ENCODE data around the gene HDAC2.

HDAC2 gene

DNA sequence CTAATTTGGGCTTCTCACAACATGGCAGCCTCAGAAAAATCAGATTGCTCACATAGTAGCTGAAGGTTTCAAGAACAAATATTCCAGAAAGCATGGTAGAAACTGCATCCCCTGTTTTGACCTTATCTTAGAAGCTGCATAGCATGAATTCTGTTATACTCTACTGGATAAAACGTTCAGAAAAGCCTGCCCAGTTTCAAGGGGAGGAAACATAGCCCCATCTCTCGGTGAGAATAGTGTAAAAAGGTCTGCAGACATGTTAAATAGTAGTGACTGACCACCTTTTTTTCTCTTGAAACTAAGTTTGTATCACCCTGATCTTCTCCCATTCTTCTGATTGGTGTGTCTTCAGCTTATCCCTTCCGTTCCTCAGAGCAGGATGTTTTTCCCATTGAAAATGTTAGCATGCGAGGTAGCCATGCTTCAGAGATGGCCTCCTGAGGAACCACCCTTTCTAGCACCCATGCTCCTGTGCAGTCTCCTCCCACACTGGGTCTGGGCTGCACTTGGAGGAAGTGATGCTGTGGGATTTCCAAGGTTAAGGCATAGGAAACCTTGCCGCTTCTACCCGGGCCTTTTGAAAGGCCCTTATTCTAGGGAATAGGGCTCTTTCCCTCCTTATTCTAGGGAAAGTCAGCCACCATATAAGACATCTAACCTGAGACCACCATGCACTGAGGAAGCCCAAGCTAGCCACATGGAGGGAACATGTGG, 63.7 kb downstream of the HDAC2 start:
- no peak for DNase-seq

DNA sequence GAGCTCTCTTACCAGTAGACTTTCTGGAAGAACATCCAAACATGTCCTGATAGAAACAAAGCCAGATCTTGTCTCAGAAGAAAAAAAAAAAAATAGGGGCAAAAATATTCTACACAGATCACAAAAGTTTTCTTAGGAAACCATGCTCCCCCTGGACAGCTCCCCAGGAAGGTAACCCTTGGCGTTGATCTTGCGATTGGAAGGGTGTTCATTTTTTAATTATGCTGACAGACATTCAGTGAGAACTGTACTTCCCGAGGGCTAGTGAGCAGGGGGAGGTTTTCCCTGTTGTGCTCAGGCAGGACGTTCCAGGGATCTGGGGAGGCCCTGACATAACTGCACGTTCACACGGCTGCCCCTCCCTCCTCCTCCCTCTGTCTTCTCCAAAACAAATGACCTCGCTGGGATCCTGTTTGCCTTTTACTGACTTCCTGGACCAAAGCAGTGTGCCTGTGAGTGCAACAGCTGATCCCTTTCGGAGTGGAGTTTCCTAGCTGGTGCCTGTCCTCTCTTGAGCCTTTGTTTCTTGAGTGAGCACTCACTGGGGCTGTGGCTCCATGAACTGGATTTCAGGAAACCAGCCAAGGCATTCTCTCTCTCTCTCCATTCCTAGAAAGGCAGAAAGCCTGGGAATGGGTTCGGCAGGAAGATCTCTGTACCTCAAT, 67.2 kb downstream of the HDAC2 start:
- no peak for DNase-seq

DNA sequence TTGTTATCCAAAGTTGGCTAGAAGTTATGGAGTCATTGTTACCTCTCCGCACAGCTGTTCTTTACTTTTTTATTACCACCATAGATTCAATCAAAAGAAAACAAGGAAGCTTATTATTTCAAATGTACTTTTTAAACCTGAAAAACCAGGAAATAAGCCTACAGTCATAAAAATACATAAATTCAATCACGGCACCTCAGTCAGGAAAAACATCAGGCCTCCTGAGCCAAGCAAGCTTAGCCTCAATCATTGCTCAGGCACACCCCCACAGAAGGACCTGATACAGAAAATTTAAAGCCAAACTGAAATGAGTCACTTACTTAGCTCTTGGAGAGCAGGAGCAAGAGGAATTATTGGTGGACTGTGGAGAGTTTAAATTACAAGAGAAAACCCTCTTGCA, 69.5 kb downstream of the HDAC2 start:
- DNase-seq = no peak

- DNase-seq = no peak
Measured at GRCh38 chr6:113894712-113895674, 76.0 kb downstream of the HDAC2 start.

- no peak for DNase-seq
Measured at GRCh38 chr6:113893866-113894265, 77.1 kb downstream of the HDAC2 start.

DNA sequence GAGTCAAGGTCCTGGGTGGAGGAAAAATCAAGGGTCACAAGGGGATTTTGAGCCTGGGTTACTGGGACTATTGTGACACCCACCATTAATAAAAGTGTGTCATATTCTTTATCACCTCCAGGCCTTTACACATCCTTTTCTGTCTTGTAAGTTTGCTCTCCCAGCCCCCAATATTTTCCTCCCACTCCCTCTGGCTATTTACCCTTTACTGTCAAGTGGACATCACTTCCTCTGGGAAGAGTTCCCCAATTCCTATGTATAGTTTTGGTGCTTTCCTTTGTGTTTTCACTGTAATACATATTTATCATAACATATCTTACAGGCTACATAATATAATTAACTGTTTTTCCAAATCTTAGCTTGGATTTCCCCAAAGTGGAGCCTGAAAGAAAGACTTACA, 77.5 kb downstream of the HDAC2 start:
- no peak for DNase-seq

DNA sequence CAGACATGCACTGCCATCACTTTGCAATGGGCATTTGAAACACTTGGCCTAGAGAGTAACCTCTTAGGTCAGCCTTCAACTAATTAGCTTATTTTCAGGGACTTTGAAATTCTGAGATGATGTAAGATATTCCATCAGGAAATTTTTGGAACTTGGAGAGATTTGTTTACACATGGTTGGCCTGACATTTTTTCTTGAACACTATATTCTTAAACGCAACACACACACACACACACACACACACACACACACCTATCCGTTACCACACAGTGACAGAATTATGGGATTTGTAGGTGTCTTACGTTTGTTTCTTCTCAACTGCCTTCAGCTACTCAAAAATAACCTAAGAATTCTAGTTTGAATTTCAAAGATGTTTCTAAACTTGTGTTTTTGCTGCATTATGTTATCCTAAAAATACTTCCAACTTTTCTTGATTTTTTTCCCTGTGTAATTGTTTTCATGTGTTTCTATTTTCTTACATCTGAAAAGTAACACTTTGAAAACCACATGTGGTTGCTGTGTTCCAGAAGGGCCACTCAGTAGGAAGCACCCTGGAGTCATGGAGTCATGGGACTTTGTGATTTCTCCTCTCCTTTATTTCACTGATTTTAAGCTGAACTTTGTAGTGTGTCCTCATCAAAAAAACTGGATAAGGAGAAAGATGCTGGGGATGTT, 81.9 kb downstream of the HDAC2 start:
- no peak for DNase-seq

- no peak for DNase-seq
Measured at GRCh38 chr6:113888493-113888892, 82.5 kb downstream of the HDAC2 start.

GRCh38 chr6:113886512-113886911, 84.4 kb downstream of the HDAC2 start:
- no peak for DNase-seq

DNA sequence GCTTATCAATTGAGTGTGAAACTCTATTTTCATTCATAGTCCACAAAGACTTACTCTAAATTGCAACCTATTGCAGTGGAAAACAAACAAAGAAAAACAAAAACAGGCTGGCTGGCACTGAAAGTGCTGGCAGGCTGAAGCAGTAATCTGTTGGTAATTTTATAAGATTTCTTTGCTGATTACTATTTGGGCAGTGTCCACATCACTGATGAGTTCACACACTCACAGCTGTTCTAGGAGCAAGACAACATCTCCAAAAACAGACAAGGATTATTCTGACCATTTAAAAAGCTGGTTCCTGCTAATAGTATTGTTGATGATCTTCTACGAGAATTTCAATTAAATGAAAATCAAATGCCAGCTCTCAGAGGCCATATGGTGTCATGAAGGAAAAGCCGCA, 86.9 kb downstream of the HDAC2 start:
- DNase-seq = no peak
